K562 (cell line): ENCODE results near the gene CDT1.

Source experiments
- EP300 ChIP-seq: IDR thresholded peaks from 2 replicates; pipeline ENCODE4 v1.6.1; 2012; ENCODE audit warnings: low read length, improper control_type of control experiment
- ESRRA ChIP-seq: fragments of 450-650 bp; IDR thresholded peaks from 2 replicates; pipeline ENCODE4 v1.6.1; 2014; ENCODE audit warnings: low read depth, mild to moderate bottlenecking, moderate library complexity, borderline replicate concordance
- HDAC3 ChIP-seq: fragments of 450-650 bp; IDR thresholded peaks from 2 replicates; pipeline ENCODE4 v1.6.1; 2018; ENCODE audit warnings: borderline replicate concordance, mild to moderate bottlenecking, moderate library complexity; ENCODE audit not compliant: partially characterized antibody
- MXI1 ChIP-seq: IDR thresholded peaks from 2 replicates; pipeline ENCODE4 v1.6.1; 2011; ENCODE audit warnings: low read depth, mild to moderate bottlenecking, improper control_type of control experiment, low read length
- NR3C1 ChIP-seq: sonication (generic); formaldehyde crosslinking; IDR thresholded peaks from 2 replicates; pipeline ENCODE4 v1.8.1; 2022; ENCODE audit warnings: missing genetic modification reagents
- POLR3A ChIP-seq: IDR thresholded peaks from 2 replicates; pipeline ENCODE4 v1.6.1; 2011; ENCODE audit warnings: borderline replicate concordance, mild to moderate bottlenecking, moderate library complexity; ENCODE audit not compliant: insufficient read length, insufficient read depth; ENCODE audit errors: extremely low read depth
- SMAD1 ChIP-seq: fragments of 150-350 bp; IDR thresholded peaks from 2 replicates; pipeline ENCODE4 v1.6.1; 2014; ENCODE audit warnings: low read length, low read depth; ENCODE audit not compliant: partially characterized antibody
- ZNF217 ChIP-seq: sonication (generic); formaldehyde crosslinking; IDR thresholded peaks from 2 replicates; pipeline ENCODE4 v1.8.0; 2022; ENCODE audit warnings: mild to moderate bottlenecking, missing genetic modification reagents
- ZNF282 ChIP-seq: sonication (generic); formaldehyde crosslinking; IDR thresholded peaks from 2 replicates; pipeline ENCODE4 v1.8.1; 2023; ENCODE audit warnings: missing genetic modification reagents
- TF ChIP-seq, protein P1 (sequence below), 3 experiments: IDR thresholded peaks in 2 of 3; conservative IDR thresholded peaks in 1 of 3; 2 replicates each; pipeline ENCODE4 v1.5.1; 2011 to 2012; ENCODE audit warnings: low read length in 3 of 3, mild to moderate bottlenecking in 3 of 3, control low read depth in 2 of 3, improper control_type of control experiment in 1 of 3, inconsistent platforms in 1 of 3, low read depth in 1 of 3, mixed read lengths in 1 of 3, moderate library complexity in 1 of 3; ENCODE audit not compliant: insufficient read depth in 2 of 3
- TF ChIP-seq, protein P2 (sequence below): fragments of 200-800 bp; sonication (Bioruptor generic); IDR thresholded peaks from 2 replicates; pipeline ENCODE4 v1.6.1; 2016; ENCODE audit warnings: missing genetic modification characterization, missing compliant biosample characterization

DNA sequence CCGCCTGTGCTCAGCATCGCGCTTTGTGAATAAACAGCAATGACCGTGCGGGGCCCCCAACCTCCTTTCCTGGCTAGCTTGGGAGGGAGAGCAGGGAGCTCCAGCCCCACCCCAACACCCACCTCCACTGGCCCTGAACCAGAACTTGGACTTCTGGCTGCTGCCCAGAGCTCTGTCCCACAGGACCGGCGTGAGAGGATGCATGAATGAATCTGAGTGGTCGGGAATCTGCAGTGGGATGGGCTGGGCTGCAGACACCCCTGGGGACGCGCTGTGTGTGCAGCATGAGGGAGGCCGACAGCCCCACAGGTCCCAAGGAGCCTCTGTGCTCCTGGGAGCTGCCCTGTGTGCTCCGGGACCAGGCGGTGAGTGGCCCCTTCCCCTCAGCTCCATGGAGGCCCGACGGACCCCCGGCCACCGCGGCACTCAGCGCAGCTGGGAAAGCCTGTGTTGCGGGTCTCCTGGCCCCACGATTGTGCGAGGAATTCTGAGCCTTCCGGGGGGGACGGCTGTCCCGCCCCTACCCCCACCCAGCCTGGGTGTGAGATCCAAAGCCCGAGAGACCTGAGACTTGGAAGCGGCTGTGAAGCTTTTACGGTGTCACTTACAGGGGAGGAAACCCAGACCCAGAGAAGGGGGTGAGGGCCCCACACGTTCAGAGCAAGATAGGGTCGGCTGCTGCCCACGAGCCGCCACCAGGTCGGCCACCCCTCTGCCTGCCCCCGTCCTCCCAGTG, 24.0 kb upstream of the CDT1 start:
- TF ChIP-seq SMAD1 (no peak), NR3C1 (CRISPR knock-in tag) (no peak), MXI1 (no peak), HDAC3 (no peak), ESRRA (no peak), EP300 (no peak), POLR3A (no peak), ZNF217 (CRISPR knock-in tag) (no peak), ZNF282 (no peak)
- TF ChIP-seq, protein P1, sequence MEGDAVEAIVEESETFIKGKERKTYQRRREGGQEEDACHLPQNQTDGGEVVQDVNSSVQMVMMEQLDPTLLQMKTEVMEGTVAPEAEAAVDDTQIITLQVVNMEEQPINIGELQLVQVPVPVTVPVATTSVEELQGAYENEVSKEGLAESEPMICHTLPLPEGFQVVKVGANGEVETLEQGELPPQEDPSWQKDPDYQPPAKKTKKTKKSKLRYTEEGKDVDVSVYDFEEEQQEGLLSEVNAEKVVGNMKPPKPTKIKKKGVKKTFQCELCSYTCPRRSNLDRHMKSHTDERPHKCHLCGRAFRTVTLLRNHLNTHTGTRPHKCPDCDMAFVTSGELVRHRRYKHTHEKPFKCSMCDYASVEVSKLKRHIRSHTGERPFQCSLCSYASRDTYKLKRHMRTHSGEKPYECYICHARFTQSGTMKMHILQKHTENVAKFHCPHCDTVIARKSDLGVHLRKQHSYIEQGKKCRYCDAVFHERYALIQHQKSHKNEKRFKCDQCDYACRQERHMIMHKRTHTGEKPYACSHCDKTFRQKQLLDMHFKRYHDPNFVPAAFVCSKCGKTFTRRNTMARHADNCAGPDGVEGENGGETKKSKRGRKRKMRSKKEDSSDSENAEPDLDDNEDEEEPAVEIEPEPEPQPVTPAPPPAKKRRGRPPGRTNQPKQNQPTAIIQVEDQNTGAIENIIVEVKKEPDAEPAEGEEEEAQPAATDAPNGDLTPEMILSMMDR (IDR thresholded peaks at IDR 0.05 in 2 of 3, conservative IDR thresholded peaks at IDR 0.05 in 1 of 3; ENCODE audit: insufficient read depth in 2 of 3, low read depth in 1 of 3, low read length in 3 of 3): no peak
- TF ChIP-seq, protein P2, sequence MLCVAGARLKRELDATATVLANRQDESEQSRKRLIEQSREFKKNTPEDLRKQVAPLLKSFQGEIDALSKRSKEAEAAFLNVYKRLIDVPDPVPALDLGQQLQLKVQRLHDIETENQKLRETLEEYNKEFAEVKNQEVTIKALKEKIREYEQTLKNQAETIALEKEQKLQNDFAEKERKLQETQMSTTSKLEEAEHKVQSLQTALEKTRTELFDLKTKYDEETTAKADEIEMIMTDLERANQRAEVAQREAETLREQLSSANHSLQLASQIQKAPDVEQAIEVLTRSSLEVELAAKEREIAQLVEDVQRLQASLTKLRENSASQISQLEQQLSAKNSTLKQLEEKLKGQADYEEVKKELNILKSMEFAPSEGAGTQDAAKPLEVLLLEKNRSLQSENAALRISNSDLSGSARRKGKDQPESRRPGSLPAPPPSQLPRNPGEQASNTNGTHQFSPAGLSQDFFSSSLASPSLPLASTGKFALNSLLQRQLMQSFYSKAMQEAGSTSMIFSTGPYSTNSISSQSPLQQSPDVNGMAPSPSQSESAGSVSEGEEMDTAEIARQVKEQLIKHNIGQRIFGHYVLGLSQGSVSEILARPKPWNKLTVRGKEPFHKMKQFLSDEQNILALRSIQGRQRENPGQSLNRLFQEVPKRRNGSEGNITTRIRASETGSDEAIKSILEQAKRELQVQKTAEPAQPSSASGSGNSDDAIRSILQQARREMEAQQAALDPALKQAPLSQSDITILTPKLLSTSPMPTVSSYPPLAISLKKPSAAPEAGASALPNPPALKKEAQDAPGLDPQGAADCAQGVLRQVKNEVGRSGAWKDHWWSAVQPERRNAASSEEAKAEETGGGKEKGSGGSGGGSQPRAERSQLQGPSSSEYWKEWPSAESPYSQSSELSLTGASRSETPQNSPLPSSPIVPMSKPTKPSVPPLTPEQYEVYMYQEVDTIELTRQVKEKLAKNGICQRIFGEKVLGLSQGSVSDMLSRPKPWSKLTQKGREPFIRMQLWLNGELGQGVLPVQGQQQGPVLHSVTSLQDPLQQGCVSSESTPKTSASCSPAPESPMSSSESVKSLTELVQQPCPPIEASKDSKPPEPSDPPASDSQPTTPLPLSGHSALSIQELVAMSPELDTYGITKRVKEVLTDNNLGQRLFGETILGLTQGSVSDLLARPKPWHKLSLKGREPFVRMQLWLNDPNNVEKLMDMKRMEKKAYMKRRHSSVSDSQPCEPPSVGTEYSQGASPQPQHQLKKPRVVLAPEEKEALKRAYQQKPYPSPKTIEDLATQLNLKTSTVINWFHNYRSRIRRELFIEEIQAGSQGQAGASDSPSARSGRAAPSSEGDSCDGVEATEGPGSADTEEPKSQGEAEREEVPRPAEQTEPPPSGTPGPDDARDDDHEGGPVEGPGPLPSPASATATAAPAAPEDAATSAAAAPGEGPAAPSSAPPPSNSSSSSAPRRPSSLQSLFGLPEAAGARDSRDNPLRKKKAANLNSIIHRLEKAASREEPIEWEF (CRISPR knock-in tag): no peak
